ENCODE data around the gene CNIH3. TPM values are rescaled to one million over a fixed set of nuclear protein-coding genes. Genes with fewer than 3 reads are reported as not detected.

Gene CNIH3
- total RNA-seq, 1 experiment from 2014 or later: 1.8 TPM

- no peaks in the 10 kb centered on the region for H3K9me2 ChIP-seq (ENCODE audit: insufficient read depth)
- no peaks in the 10 kb centered on the region for H3K9me3 ChIP-seq (ENCODE audit: control insufficient read depth in 1 of 2, insufficient read depth in 1 of 2, low read depth in 1 of 2, low read length in 2 of 2)
- TF ChIP-seq POLR2AphosphoS5 (IDR thresholded peaks at IDR 0.05; ENCODE audit: low read depth, low read length) (no peak), RAD21 (IDR thresholded peaks at IDR 0.05; ENCODE audit: low read depth) (no peak), SRF (IDR thresholded peaks at IDR 0.05; ENCODE audit: low read depth) (no peak)
- TF ChIP-seq, protein P1, sequence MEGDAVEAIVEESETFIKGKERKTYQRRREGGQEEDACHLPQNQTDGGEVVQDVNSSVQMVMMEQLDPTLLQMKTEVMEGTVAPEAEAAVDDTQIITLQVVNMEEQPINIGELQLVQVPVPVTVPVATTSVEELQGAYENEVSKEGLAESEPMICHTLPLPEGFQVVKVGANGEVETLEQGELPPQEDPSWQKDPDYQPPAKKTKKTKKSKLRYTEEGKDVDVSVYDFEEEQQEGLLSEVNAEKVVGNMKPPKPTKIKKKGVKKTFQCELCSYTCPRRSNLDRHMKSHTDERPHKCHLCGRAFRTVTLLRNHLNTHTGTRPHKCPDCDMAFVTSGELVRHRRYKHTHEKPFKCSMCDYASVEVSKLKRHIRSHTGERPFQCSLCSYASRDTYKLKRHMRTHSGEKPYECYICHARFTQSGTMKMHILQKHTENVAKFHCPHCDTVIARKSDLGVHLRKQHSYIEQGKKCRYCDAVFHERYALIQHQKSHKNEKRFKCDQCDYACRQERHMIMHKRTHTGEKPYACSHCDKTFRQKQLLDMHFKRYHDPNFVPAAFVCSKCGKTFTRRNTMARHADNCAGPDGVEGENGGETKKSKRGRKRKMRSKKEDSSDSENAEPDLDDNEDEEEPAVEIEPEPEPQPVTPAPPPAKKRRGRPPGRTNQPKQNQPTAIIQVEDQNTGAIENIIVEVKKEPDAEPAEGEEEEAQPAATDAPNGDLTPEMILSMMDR (IDR thresholded peaks at IDR 0.05 in 2 of 3, conservative IDR thresholded peaks at IDR 0.05 in 1 of 3; ENCODE audit: borderline replicate concordance in 1 of 3, insufficient read depth in 1 of 3, low read depth in 2 of 3, low read length in 2 of 3): peak; percentile 26 to 51 (median 30); a peak in 4 of 6 replicates
- no peaks in the 10 kb centered on the region for H3K36me3 ChIP-seq (ENCODE audit: control insufficient read depth in 1 of 2, insufficient read depth in 2 of 2, low read length in 2 of 2)
- peak; percentile 57; the same call in 1 of the 2 replicates for ATAC-seq
- H3K27ac ChIP-seq (ENCODE audit: low read depth, low read length): no peak overlapping the region
- POLR2A ChIA-PET: no interaction called here
- no peaks in the 10 kb centered on the region for H3K79me2 ChIP-seq (ENCODE audit: insufficient read depth, low read length)
- no peak overlapping the region for H3K4me3 ChIP-seq (replicated peaks in 1 of 2; ENCODE audit: low read depth in 1 of 2, low read length in 2 of 2)
- peaks cover 3% of the 10 kb centered on the region for H3K27me3 ChIP-seq (ENCODE audit: insufficient read depth, low read length)
- CTCF ChIA-PET: no interaction called here
- RAD21 ChIA-PET (ENCODE audit: low non-redundant PET in 1 of 2, low total read pairs in 2 of 2, uncharacterized antibody in 2 of 2, unreplicated experiment in 2 of 2): no interaction called here
- DNase-seq (ENCODE audit: low read depth, low spot score): no peak
- no peaks in the 10 kb centered on the region for H3K4me1 ChIP-seq (ENCODE audit: control insufficient read depth in 1 of 2, insufficient read depth in 2 of 2, low read length in 2 of 2)
- no TSS peak for BruUV-seq (replicated peaks)
- no peak overlapping the region for H3K4me2 ChIP-seq (ENCODE audit: low read length)
- no peaks in the 10 kb centered on the region for H4K20me1 ChIP-seq (ENCODE audit: insufficient read depth)
- H3K9ac ChIP-seq (ENCODE audit: low read length): no peak overlapping the region
- no peak overlapping the region for H2AFZ ChIP-seq (ENCODE audit: low read depth, low read length, poor library complexity, severe bottlenecking)
- intact Hi-C loops (cut with micrococcal nuclease): no loop called here
Measured at GRCh38 chr1:224734261-224734935, 118.3 kb downstream of the CNIH3 start.

DNA sequence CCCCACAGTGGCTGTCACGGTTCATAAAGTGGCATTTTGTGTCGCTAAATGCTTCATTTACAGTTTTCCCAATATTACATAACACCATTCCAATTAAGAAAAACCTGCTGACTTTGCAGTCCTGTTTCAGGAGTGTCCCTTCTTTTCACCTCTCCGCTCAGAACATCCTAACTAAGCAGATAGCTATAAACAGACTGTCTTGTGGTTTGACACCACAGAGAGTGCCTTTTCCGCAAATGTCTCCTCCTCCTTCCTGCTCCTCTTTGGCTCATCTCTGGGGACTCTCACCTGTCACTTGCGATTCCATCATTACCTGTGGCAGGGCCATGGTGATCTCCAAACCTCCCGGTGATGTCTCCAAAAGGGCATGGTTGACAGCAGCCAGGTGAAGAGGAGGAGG is 119.0 kb downstream of the CNIH3 start:
- Histone ChIP-seq H2AFZ (ENCODE audit: low read depth, low read length, poor library complexity, severe bottlenecking) (no peak overlapping the region), H3K9me3 (ENCODE audit: control insufficient read depth in 1 of 2, insufficient read depth in 1 of 2, low read depth in 1 of 2, low read length in 2 of 2) (no peaks in the 10 kb centered on the region), H3K27ac (ENCODE audit: low read depth, low read length) (no peak overlapping the region), H3K9me2 (ENCODE audit: insufficient read depth) (no peaks in the 10 kb centered on the region), H3K79me2 (ENCODE audit: insufficient read depth, low read length) (no peaks in the 10 kb centered on the region), H3K4me3 (replicated peaks in 1 of 2; ENCODE audit: low read depth in 1 of 2, low read length in 2 of 2) (no peak overlapping the region), H3K9ac (ENCODE audit: low read length) (no peak overlapping the region), H3K36me3 (ENCODE audit: control insufficient read depth in 1 of 2, insufficient read depth in 2 of 2, low read length in 2 of 2) (no peaks in the 10 kb centered on the region), H3K4me1 (ENCODE audit: control insufficient read depth in 1 of 2, insufficient read depth in 2 of 2, low read length in 2 of 2) (no peaks in the 10 kb centered on the region), H4K20me1 (ENCODE audit: insufficient read depth) (no peaks in the 10 kb centered on the region), H3K27me3 (ENCODE audit: insufficient read depth, low read length) (peaks cover 8% of the 10 kb centered on the region), H3K4me2 (ENCODE audit: low read length) (no peak overlapping the region)
- intact Hi-C loops (cut with micrococcal nuclease): no loop called here
- DNase-seq (ENCODE audit: low read depth, low spot score) (no peak), ATAC-seq (no peak)
- ChIA-PET POLR2A (no interaction called here), CTCF (no interaction called here), RAD21 (ENCODE audit: low non-redundant PET in 1 of 2, low total read pairs in 2 of 2, uncharacterized antibody in 2 of 2, unreplicated experiment in 2 of 2) (no interaction called here)
- TF ChIP-seq TCF7L2 (IDR thresholded peaks at IDR 0.05; ENCODE audit: borderline replicate concordance, extremely low read depth, insufficient read depth, insufficient read length): no peak
- TF ChIP-seq, protein P1 (IDR thresholded peaks at IDR 0.05 in 2 of 3, conservative IDR thresholded peaks at IDR 0.05 in 1 of 3; ENCODE audit: borderline replicate concordance in 1 of 3, insufficient read depth in 1 of 3, low read depth in 2 of 3, low read length in 2 of 3): no peak
- TF ChIP-seq JUND (IDR thresholded peaks at IDR 0.05): no peak
- TF ChIP-seq SIN3A (IDR thresholded peaks at IDR 0.05; ENCODE audit: low read depth): no peak
- TF ChIP-seq CBX3 (IDR thresholded peaks at IDR 0.05; ENCODE audit: low read depth): no peak
- TF ChIP-seq POLR2AphosphoS5 (IDR thresholded peaks at IDR 0.05; ENCODE audit: low read depth, low read length): no peak
- no peak for TF ChIP-seq SRF (IDR thresholded peaks at IDR 0.05; ENCODE audit: low read depth)
- TF ChIP-seq, protein P2, sequence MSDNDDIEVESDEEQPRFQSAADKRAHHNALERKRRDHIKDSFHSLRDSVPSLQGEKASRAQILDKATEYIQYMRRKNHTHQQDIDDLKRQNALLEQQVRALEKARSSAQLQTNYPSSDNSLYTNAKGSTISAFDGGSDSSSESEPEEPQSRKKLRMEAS (IDR thresholded peaks at IDR 0.05): no peak
- no TSS peak for BruUV-seq (replicated peaks)

Measured in HCT116 (cell line).